Panc1 (cell line): ENCODE data around the gene IL20RB. TPM values are rescaled to one million over a fixed set of nuclear protein-coding genes. Genes with fewer than 3 reads are reported as not detected.

ENCODE experiments used
- ATAC-seq: fragments of 200-7000 bp; cut with Tn5 transposase; 2 replicates; pipeline ENCODE4 v1.9.1; 2020; ENCODE audit warnings: mild to moderate bottlenecking, moderate library complexity
- BruUV-seq: library from RNA; stranded (reverse); fragments of 400-500 nt; replicated peaks from 2 replicates; lab custom pipeline; 2021; lab: Mats Ljungman, UMichigan
- CTCF ChIA-PET: fragments of 300-600 bp; sonication (Branson Sonifier 250); formaldehyde crosslinking; loops from one replicate; lab custom pipeline; 2022; ENCODE audit warnings: antibody characterized with exemption; lab: Charles Lee
- POLR2A ChIA-PET: fragments of 300-600 bp; sonication (Branson Sonifier 250); formaldehyde crosslinking; loops from one replicate; lab custom pipeline; 2022; ENCODE audit warnings: antibody characterized with exemption; lab: Charles Lee
- DNase-seq: peaks from one replicate; pipeline ENCODE4 v3.0.0-alpha.2; 2010; ENCODE audit warnings: low read depth, low spot score
- H3K27ac ChIP-seq: 2 replicates; pipeline ENCODE4 v1.5.1; 2011; ENCODE audit warnings: mild to moderate bottlenecking, low read length, inconsistent platforms
- H3K27me3 ChIP-seq: fragments of 200-500 bp; sonication (Bioruptor generic); 2 replicates; pipeline ENCODE4 v1.6.0; 2014; ENCODE audit warnings: low read length, inconsistent platforms; ENCODE audit not compliant: control insufficient read depth, insufficient read depth
- H3K36me3 ChIP-seq: fragments of 200-500 bp; sonication (Bioruptor generic); 2 replicates; pipeline ENCODE4 v1.5.1; 2014; ENCODE audit warnings: inconsistent platforms, mild to moderate bottlenecking, low read length, moderate library complexity; ENCODE audit not compliant: control insufficient read depth, insufficient read depth
- H3K4me1 ChIP-seq: 2 replicates; pipeline ENCODE4 v1.5.1; 2011; ENCODE audit warnings: inconsistent platforms, mild to moderate bottlenecking, low read length, moderate library complexity; ENCODE audit not compliant: control insufficient read depth, insufficient read depth
- H3K4me3 ChIP-seq, 2 experiments: 2 replicates each; pipeline ENCODE4 v1.5.1; 2011 to 2012; ENCODE audit warnings: low read depth in 2 of 2, low read length in 2 of 2, mild to moderate bottlenecking in 2 of 2, inconsistent platforms in 1 of 2, moderate library complexity in 1 of 2
- H3K9me3 ChIP-seq: fragments of 200-500 bp; sonication (Bioruptor generic); 2 replicates; pipeline ENCODE4 v1.5.1; 2014; ENCODE audit warnings: low read depth, mild to moderate bottlenecking, inconsistent platforms, low read length, moderate library complexity; ENCODE audit not compliant: control insufficient read depth, insufficient read depth
- POLR2AphosphoS5 ChIP-seq: IDR thresholded peaks from 2 replicates; pipeline ENCODE4 v1.6.1; 2012; ENCODE audit warnings: mild to moderate bottlenecking, low read depth, low read length, moderate library complexity
- SIN3A ChIP-seq: IDR thresholded peaks from 2 replicates; pipeline ENCODE4 v1.6.1; 2012; ENCODE audit warnings: low read depth, mild to moderate bottlenecking, low read length, moderate library complexity, borderline replicate concordance; ENCODE audit not compliant: insufficient read depth
- TCF7L2 ChIP-seq: IDR thresholded peaks from 2 replicates; pipeline ENCODE4 v1.6.1; 2011; ENCODE audit warnings: mild to moderate bottlenecking, low read depth, low read length, inconsistent platforms
- in situ Hi-C: cut with HindIII; loops from 2 replicates; pipeline ENCODE4 v1.10.0; 2016; ENCODE audit warnings: low sequenced_read_pairs, low pct_unique_long_range_greater_than_20kb
- intact Hi-C: fragments of 100-400 bp; cut with micrococcal nuclease; formaldehyde crosslinking; loops from one replicate; pipeline ENCODE4 v1.10.0; 2022; ENCODE audit not compliant: unreplicated experiment
- total RNA-seq: library from RNA; stranded (reverse); gene quantifications from one replicate; pipeline ENCODE4 v1.2.1, GENCODE V29; 2021; ENCODE audit not compliant: unreplicated experiment
- TF ChIP-seq, protein P1 (sequence below): fragments of 450-650 bp; IDR thresholded peaks from 2 replicates; pipeline ENCODE4 v1.5.1; 2017; ENCODE audit warnings: mild to moderate bottlenecking
- TF ChIP-seq, protein P2 (sequence below), 2 experiments: IDR thresholded peaks; 2 replicates each; pipeline ENCODE4 v1.6.1; 2011 to 2012; ENCODE audit warnings: low read depth in 2 of 2, control low read depth in 1 of 2, low read length in 1 of 2, mild to moderate bottlenecking in 1 of 2, moderate library complexity in 1 of 2; ENCODE audit not compliant: insufficient read depth in 1 of 2

The IL20RB gene
- total RNA-seq, 1 experiment from 2014 or later, result 1.7 TPM

DNA sequence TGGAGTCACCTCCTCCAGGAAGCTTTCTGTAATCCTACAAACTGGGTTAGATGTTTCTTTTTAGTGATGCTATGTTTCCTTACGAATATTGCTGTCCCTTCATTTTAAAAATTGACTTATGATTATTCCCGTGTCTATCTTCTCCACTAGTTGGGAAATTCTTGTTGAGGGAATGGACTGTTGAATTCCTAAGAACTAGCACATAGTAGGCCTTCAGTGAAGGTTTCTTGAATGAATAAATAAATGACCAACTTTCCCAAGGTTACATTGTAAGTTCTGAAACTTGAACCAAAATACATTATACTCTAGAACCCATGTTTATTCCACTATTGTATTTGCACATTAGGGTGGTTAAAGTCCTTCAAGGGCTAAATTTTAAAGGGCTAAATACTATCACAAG is 812 bp upstream of the IL20RB start:
- CTCF ChIA-PET, result no interaction called here
- in situ Hi-C loops, result no loop called here

DNA sequence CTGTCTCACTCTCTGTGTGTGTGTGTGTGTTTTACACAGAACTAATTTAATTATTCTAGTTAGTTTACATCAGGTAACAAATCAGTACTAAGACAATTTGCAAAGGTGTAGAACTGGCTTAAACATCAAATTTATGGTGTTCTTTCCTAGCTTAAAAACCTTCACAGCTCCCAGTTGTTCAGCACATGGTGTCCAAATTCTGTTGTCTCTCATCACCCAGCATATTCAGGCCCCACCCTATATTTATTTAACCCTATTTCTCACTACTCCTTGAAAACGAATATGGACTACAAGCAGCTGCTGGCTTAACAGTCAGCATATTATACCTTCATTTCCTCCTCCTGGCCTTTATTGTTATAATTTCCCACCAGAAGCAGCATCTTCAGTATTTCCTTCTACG is 1.2 kb downstream of the IL20RB start:
- in situ Hi-C loops, result no loop called here
- no peak overlapping the region for H3K27ac ChIP-seq
- no peaks in the 10 kb centered on the region for H3K9me3 ChIP-seq
- no TSS peak for BruUV-seq
- H3K27me3 ChIP-seq, result no peaks in the 10 kb centered on the region
- ChIA-PET CTCF (no interaction called here), POLR2A (no interaction called here)
- H3K36me3 ChIP-seq, result no peaks in the 10 kb centered on the region
- H3K4me3 ChIP-seq, result no peak overlapping the region
- peaks cover 13% of the 10 kb centered on the region for H3K4me1 ChIP-seq
- TF ChIP-seq, protein P1, sequence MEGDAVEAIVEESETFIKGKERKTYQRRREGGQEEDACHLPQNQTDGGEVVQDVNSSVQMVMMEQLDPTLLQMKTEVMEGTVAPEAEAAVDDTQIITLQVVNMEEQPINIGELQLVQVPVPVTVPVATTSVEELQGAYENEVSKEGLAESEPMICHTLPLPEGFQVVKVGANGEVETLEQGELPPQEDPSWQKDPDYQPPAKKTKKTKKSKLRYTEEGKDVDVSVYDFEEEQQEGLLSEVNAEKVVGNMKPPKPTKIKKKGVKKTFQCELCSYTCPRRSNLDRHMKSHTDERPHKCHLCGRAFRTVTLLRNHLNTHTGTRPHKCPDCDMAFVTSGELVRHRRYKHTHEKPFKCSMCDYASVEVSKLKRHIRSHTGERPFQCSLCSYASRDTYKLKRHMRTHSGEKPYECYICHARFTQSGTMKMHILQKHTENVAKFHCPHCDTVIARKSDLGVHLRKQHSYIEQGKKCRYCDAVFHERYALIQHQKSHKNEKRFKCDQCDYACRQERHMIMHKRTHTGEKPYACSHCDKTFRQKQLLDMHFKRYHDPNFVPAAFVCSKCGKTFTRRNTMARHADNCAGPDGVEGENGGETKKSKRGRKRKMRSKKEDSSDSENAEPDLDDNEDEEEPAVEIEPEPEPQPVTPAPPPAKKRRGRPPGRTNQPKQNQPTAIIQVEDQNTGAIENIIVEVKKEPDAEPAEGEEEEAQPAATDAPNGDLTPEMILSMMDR, result no peak
- no peak for TF ChIP-seq TCF7L2
- no peak for TF ChIP-seq POLR2AphosphoS5
- no peak for TF ChIP-seq SIN3A
- TF ChIP-seq, protein P2, sequence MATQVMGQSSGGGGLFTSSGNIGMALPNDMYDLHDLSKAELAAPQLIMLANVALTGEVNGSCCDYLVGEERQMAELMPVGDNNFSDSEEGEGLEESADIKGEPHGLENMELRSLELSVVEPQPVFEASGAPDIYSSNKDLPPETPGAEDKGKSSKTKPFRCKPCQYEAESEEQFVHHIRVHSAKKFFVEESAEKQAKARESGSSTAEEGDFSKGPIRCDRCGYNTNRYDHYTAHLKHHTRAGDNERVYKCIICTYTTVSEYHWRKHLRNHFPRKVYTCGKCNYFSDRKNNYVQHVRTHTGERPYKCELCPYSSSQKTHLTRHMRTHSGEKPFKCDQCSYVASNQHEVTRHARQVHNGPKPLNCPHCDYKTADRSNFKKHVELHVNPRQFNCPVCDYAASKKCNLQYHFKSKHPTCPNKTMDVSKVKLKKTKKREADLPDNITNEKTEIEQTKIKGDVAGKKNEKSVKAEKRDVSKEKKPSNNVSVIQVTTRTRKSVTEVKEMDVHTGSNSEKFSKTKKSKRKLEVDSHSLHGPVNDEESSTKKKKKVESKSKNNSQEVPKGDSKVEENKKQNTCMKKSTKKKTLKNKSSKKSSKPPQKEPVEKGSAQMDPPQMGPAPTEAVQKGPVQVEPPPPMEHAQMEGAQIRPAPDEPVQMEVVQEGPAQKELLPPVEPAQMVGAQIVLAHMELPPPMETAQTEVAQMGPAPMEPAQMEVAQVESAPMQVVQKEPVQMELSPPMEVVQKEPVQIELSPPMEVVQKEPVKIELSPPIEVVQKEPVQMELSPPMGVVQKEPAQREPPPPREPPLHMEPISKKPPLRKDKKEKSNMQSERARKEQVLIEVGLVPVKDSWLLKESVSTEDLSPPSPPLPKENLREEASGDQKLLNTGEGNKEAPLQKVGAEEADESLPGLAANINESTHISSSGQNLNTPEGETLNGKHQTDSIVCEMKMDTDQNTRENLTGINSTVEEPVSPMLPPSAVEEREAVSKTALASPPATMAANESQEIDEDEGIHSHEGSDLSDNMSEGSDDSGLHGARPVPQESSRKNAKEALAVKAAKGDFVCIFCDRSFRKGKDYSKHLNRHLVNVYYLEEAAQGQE (IDR thresholded peaks at IDR 0.05; ENCODE audit: insufficient read depth in 1 of 2, low read depth in 2 of 2, low read length in 1 of 2), result no peak
- intact Hi-C loops, result no loop called here
- DNase-seq, result no peak
- ATAC-seq, result no peak

More for the DNA sequence above, 812 bp upstream of the IL20RB start:
- no peaks in the 10 kb centered on the region for H3K9me3 ChIP-seq
- POLR2A ChIA-PET, result no interaction called here
- H3K36me3 ChIP-seq, result no peaks in the 10 kb centered on the region
- H3K27me3 ChIP-seq, result no peaks in the 10 kb centered on the region
- ATAC-seq, result no peak
- BruUV-seq, result no TSS peak
- DNase-seq, result no peak
- no peak overlapping the region for H3K4me3 ChIP-seq
- H3K4me1 ChIP-seq, result peaks cover 13% of the 10 kb centered on the region
- TF ChIP-seq, protein P2 (IDR thresholded peaks at IDR 0.05; ENCODE audit: insufficient read depth in 1 of 2, low read depth in 2 of 2, low read length in 1 of 2), result no peak
- TF ChIP-seq POLR2AphosphoS5 (no peak), SIN3A (no peak), TCF7L2 (no peak)
- TF ChIP-seq, protein P1, result no peak
- H3K27ac ChIP-seq, result no peak overlapping the region
- intact Hi-C loops, result no loop called here
